Measurements from ENCODE around the gene TUBB8B.
"Not testable (repeated sequence)": the region's sequence is repeated elsewhere in the genome, so short reads cannot be mapped to it uniquely, and the experiment has no call there.

The TUBB8B gene

GRCh38 chr18:49176-49665, at the start of gene TUBB8B:
Gene TUBB8B, minus strand, starts transcription at chr18:49615. Its CDS starts 58 bp downstream, at chr18:49557.
- not testable (repeated sequence) for DNase-seq

- not testable (repeated sequence) for DNase-seq
Measured at GRCh38 chr18:97252-97914, 48.0 kb upstream of the TUBB8B start.

GRCh38 chr18:96767-97131, 47.3 kb upstream of the TUBB8B start:
- DNase-seq = not testable (repeated sequence)

- DNase-seq = not testable (repeated sequence)
Measured at GRCh38 chr18:96101-96766, 46.8 kb upstream of the TUBB8B start.

- DNase-seq = not testable (repeated sequence)
Measured at GRCh38 chr18:95580-95979, 46.2 kb upstream of the TUBB8B start.

GRCh38 chr18:93897-94408, 44.5 kb upstream of the TUBB8B start:
- DNase-seq = not testable (repeated sequence)

GRCh38 chr18:91561-91960, 42.1 kb upstream of the TUBB8B start:
- not testable (repeated sequence) for DNase-seq

- not testable (repeated sequence) for DNase-seq
Measured at GRCh38 chr18:90396-91193, 41.2 kb upstream of the TUBB8B start.

GRCh38 chr18:89124-89523, 39.7 kb upstream of the TUBB8B start:
- not testable (repeated sequence) for DNase-seq

GRCh38 chr18:84801-85200, 35.4 kb upstream of the TUBB8B start:
- DNase-seq = not testable (repeated sequence)

GRCh38 chr18:82626-83209, 33.3 kb upstream of the TUBB8B start:
- DNase-seq = not testable (repeated sequence)

GRCh38 chr18:80881-81280, 31.5 kb upstream of the TUBB8B start:
- not testable (repeated sequence) for DNase-seq

- DNase-seq = not testable (repeated sequence)
Measured at GRCh38 chr18:80202-80601, 30.8 kb upstream of the TUBB8B start.

- DNase-seq = not testable (repeated sequence)
Measured at GRCh38 chr18:75525-76160, 26.2 kb upstream of the TUBB8B start.

- DNase-seq = not testable (repeated sequence)
Measured at GRCh38 chr18:73181-73777, 23.9 kb upstream of the TUBB8B start.

GRCh38 chr18:67701-68100, 18.3 kb upstream of the TUBB8B start:
- DNase-seq = not testable (repeated sequence)

- DNase-seq = not testable (repeated sequence)
Measured at GRCh38 chr18:64279-64678, 14.9 kb upstream of the TUBB8B start.

- DNase-seq = peak; percentile 3
Measured at GRCh38 chr18:63656-64055, 14.2 kb upstream of the TUBB8B start.

GRCh38 chr18:54388-54787, 5.0 kb upstream of the TUBB8B start:
- DNase-seq = not testable (repeated sequence)

GRCh38 chr18:48696-49095, 719 bp downstream of the TUBB8B start:
- DNase-seq = not testable (repeated sequence)

- DNase-seq = not testable (repeated sequence)
Measured at GRCh38 chr18:13177-13576, 36.2 kb downstream of the TUBB8B start.

GRCh38 chr18:12773-13172, 36.6 kb downstream of the TUBB8B start:
- not testable (repeated sequence) for DNase-seq

All from eye (tissue), 1 donor.